Caki2 (cell line): ENCODE results near the gene TMEM233. TPM values are rescaled to one million over a fixed set of nuclear protein-coding genes. Genes with fewer than 3 reads are reported as not detected.
A peak's percentile ranks its signal among the peaks of the same experiment; 100 is the strongest.

Experiments used
- DNase-seq: peaks from one replicate; pipeline ENCODE4 v3.0.0-alpha.2; 2015; ENCODE audit warnings: low read depth
- in situ Hi-C: cut with HindIII; loops from 2 replicates; pipeline ENCODE4 v1.10.0; 2016; ENCODE audit warnings: low sequenced_read_pairs, low pct_unique_long_range_greater_than_20kb, mixed read lengths
- total RNA-seq: library from RNA; depleted of rRNA; stranded (reverse); fragments of >200 nt; shearing (Covaris generic); gene quantifications from 2 replicates; pipeline ENCODE4 v1.2.3, GENCODE V29; 2014; ENCODE audit warnings: low replicate concordance; rRNA removed

TMEM233 gene
- total RNA-seq = not detected in 2 replicates

- DNase-seq = no peak
- in situ Hi-C loops = no loop called here
These were observed at the start of gene TMEM233 for GRCh38 chr12:119593578-119594398. TSS of gene TMEM233 (plus strand) at chr12:119593774. CDS start at chr12:119593849, 75 bp downstream.

- DNase-seq = peak; percentile 60
- in situ Hi-C loops = no loop called here
These were observed 48.6 kb upstream of the TMEM233 start for GRCh38 chr12:119544765-119545625.

- no peak for DNase-seq
- in situ Hi-C loops = no loop called here
These were observed 47.2 kb upstream of the TMEM233 start for GRCh38 chr12:119546340-119546739.

GRCh38 chr12:119547001-119547400 lies 46.6 kb upstream of the TMEM233 start:
- no peak for DNase-seq
- in situ Hi-C loops = no loop called here

- no peak for DNase-seq
- in situ Hi-C loops = no loop called here
These were observed 36.7 kb upstream of the TMEM233 start for GRCh38 chr12:119556854-119557253.

GRCh38 chr12:119565404-119565803 lies 28.2 kb upstream of the TMEM233 start:
- in situ Hi-C loops = no loop called here
- no peak for DNase-seq

- DNase-seq = no peak
- in situ Hi-C loops = no loop called here
These were observed 22.8 kb upstream of the TMEM233 start for GRCh38 chr12:119570771-119571170.

GRCh38 chr12:119573086-119573485 lies 20.5 kb upstream of the TMEM233 start:
- DNase-seq = no peak
- in situ Hi-C loops = no loop called here

GRCh38 chr12:119574255-119574654 lies 19.3 kb upstream of the TMEM233 start:
- in situ Hi-C loops = no loop called here
- no peak for DNase-seq

GRCh38 chr12:119576118-119576810 lies 17.3 kb upstream of the TMEM233 start:
- DNase-seq = no peak
- in situ Hi-C loops = no loop called here

GRCh38 chr12:119576915-119577314 lies 16.7 kb upstream of the TMEM233 start:
- DNase-seq = no peak
- in situ Hi-C loops = no loop called here

GRCh38 chr12:119578112-119578511 lies 15.5 kb upstream of the TMEM233 start:
- in situ Hi-C loops = no loop called here

GRCh38 chr12:119589097-119589496 lies 4.5 kb upstream of the TMEM233 start:
- in situ Hi-C loops = no loop called here
- no peak for DNase-seq

More at GRCh38 chr12:119578112-119578511, 15.5 kb upstream of the TMEM233 start:
- DNase-seq = no peak

GRCh38 chr12:119589634-119590033 lies 3.9 kb upstream of the TMEM233 start:
- DNase-seq = no peak
- in situ Hi-C loops = no loop called here

- in situ Hi-C loops = no loop called here
- no peak for DNase-seq
These were observed 1.3 kb upstream of the TMEM233 start for GRCh38 chr12:119592232-119592631.

- in situ Hi-C loops = no loop called here
- DNase-seq = no peak
These were observed 791 bp downstream of the TMEM233 start for GRCh38 chr12:119594399-119594730.

- in situ Hi-C loops = no loop called here
- peak; percentile 44 for DNase-seq
These were observed 1.3 kb downstream of the TMEM233 start for GRCh38 chr12:119594772-119595445.

- in situ Hi-C loops = no loop called here
- DNase-seq = no peak
These were observed 4.6 kb downstream of the TMEM233 start for GRCh38 chr12:119598159-119598558.
